HG03432 (cell line): ENCODE data around the gene PTGDS.

Source experiments
- ATAC-seq: cut with Tn5 transposase; IDR thresholded peaks from one replicate; pipeline ENCODE4 v1.9.1; 2021; ENCODE audit warnings: mild to moderate bottlenecking, moderate library complexity; ENCODE audit not compliant: unreplicated experiment

Gene PTGDS

DNA sequence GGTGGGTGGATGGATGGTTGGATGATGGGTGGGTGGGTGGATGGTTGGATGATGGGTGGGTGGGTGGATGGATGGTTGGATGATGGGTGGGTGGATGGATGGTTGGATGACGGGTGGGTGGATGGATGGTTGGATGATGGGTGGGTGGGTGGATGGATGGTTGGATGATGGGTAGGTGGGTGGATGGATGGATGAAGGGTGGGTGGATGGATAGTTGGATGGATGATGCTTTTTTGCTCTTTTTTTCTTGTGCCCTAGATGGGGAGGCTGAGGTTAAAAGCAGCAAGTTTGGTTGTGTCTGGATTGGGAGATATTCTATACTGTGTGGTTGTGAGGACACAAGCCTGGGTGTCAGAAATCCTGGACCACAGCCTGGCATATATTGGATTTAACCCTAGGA, 19.8 kb upstream of the PTGDS start:
- ATAC-seq, result no peak

DNA sequence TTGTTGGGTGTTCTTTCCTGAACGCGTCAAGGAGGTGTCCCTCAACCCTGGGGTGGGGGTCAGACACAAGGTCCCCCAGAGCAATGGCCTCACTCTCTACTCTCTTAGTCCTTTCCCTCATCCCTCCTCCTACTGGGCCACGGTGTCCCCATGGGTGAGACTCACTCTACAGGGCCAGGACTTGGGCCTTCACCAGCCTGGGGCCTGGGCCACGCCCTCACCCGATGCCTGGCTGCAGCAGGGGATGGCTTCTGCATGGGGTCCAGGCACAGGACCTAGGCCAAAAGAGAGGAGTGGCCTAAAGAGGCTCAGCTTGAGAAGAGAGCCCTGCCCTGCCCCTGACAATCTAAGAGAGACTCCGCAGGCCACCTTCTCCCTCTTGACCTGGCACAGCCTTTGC, 19.4 kb upstream of the PTGDS start:
- ATAC-seq, result no peak

DNA sequence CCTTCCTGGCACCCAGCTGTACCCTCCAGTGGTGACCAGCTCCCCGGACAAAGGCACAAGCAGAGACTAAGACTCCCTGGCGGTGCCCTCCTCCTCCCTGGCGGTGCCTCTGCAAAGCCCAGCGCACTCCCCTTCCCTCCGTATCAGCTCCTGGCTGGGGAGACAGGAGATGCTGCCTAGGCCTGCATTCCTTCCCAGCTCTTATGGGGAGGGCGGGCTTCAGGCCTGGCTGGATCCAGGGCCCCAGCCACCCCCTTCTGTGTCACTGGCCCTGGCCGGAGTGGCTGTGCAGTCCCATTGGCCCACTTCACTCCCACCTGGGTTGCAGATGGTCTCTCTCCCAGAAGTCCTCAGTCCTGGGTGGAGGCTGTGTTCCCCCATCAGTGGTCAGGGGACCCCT, 18.8 kb upstream of the PTGDS start:
- no peak for ATAC-seq

DNA sequence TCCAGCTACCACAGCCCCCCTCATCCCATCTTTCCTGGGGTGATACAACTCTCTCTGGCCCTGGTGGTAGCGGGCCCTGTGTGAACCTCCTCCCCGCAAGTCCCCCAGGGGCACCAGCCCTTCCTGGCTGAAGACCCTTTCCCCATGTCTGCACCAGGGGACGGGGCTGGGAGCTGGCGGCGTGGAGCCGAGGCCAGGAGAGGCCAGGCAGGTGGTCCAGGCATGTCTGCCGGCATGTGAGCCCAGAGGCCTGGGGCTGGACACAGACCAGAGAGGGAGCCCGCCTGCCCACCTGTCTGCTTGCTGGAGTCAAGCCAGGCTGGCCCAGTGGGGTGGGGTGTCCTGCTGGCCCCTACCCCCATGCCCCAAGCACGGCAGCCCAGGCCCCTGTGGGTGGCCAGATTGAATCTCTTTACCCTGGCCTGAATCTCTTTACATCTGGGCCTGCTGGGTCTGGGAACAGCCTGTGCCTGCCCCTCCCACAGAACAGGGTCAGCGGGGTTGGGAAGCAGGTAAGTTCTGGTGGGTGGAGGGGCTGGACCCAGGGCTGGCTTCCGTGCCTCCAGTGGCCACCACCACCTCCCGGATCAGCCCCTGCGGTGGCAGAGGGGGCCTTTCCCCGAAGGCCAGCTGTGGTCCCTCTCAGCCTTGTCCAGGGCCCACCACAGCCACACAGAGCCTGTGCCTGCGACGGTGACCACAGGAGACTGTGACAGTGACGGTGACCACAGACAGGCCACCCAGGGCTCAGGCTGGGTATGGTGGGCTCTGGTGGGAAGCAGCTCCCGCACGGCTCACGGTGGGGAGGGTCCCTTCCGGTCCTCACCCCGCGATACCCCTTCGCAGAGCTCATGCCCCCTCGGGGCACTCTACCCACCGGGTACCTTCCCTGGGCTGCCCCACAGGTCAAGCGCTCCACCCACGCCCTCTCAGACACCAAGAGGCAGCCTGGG, 18.1 kb upstream of the PTGDS start:
- no peak for ATAC-seq

DNA sequence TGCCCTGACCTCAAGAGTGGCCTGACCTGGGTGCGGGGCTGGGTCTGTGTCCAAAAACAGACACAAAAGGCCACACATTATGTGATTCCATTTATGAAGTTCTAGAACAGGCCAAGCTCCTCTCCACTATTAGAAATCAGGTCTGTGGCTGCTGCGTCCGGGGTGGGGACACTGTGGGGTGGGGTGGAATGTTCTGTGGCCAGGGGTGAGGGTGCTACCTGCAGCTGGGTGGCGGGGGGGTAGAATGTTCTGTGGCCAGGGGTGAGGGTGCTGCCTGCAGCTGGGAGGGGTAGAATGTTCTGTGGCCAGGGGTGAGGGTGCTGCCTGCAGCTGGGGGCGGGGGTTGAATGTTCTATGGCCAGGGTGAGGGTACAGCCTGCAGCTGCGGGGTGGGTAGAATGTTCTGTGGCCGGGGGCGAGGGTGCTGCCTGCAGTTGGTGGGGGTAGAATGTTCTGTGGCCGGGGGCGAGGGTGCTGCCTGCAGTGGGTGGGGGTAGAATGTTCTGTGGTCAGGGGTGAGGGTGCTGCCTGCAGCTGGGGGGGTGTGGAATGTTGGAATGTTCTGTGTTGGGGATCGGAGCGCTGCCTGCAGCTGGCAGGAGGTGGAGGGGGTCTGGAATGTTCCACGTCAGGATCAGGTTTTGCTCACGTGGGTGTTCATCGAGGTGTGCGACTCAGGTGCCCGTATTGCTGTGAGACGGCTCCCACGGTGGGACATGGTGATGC, 16.9 kb upstream of the PTGDS start:
- ATAC-seq, result no peak

DNA sequence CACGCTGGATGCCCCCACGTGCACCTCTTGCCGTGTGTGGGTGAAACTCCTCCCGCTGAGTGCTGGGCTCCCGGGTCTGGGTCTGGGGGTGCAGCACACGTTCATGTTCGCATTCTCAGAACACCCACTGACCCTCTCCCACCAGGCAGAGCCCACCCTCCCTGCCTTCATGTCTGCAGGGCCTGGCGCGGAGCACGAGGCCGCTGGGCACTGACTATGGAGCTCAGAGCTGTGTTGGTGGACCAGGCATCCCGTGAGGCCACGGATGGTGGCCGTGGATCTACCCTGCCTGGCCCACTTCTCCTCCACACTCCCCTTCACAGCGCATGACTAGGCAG, 16.4 kb upstream of the PTGDS start:
- no peak for ATAC-seq

DNA sequence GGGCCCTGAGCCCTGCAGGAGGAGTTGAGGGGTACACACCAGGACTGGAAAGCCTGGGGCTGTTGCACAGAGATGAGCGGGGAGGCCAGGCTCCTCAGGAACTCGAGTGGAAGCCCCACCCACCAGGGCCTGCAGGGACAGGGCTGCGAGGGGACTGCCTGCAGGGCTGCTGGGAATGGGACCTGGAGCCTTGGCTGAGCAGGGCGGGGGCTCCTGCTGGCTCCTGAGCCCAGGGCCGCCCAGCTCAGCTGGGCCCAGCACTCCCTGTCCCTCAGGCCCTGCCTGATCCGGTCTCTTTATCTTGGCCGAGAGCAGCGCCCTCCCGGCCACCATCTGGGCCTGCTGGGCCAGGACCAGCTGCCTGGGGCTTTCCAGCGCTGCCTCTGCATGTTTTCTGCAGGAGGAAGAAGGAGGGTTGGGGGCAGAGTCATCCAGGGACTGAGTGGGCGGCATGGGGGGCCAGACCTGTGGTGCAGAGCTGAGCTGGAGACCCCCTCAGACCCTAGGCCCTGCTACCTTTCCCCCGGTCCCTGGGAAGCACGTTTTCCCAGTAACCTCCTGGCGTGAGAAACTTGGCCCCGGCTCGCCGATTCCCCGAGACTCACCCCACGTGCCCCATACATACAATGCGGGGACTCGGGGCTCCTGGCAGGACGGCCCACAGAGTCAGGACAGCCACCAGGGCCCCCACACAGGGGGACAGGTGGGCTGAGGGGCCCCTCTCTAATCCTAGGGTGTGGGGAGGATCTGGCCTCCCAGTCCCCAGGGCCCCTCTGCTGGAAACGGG, 15.8 kb upstream of the PTGDS start:
- ATAC-seq, result no peak

DNA sequence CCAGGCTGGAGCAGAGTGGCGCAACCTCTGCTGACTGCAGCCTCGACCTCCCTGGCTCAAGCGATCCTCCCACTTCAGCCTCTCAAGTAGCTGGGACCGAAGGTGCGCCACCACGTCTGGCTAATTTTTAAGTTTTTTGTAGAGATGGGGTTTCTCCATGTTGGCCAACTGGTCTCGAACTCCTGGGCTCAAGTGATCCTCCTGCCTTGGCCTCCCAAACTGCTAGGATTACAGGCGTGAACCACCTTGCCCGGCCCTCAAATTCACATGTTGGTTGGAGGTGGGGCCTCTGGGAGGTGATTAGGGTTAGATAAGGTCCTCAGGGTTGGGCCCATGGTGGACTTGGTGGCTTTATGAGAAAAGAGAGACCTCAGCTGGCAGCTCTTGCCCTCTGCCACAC, 15.1 kb upstream of the PTGDS start:
- ATAC-seq, result no peak

DNA sequence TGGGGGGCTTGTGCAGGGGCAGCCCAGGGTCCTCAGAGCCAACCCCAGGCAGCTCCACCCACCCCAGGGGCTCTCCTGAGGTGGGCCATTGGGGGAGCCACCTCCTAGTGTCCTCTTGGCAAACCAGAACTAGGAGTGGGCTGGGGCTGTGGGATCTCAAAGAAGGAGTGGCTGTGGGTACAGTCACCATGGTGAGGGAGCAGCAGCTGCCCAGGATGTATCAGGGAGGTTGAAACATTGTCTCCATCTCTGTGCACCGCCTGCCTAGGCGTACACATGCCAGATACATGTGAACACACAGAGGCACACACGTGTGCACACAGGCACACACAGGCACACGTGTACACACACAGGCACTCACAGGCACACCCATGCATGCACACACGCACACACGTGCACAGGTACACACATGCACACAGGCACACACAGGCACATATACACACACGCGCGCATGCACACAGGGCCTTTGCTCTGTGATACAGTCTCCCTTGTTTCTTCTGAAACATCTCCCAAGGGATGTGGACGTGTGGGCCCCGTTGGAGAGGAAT, 14.5 kb upstream of the PTGDS start:
- no peak for ATAC-seq

DNA sequence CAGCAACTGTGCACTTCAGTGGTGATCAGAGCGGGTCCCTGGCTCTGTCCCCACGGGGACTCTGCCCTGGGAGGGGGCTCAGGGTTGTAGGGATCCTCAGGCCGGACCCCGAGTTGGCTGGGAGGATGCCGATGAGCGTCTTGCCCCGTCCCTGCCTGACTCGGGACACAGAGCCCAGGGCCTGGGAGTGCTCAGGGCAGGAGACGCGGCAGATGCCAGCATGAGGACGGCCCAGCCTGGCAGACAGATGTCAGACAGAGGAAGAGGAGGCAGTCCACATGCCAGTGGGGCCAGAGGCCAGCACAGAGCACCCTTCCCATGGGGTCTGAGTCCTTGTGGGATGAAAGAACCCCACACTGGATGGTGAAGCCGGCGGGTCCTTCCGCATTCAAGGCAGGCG, 14.0 kb upstream of the PTGDS start:
- ATAC-seq, result no peak

DNA sequence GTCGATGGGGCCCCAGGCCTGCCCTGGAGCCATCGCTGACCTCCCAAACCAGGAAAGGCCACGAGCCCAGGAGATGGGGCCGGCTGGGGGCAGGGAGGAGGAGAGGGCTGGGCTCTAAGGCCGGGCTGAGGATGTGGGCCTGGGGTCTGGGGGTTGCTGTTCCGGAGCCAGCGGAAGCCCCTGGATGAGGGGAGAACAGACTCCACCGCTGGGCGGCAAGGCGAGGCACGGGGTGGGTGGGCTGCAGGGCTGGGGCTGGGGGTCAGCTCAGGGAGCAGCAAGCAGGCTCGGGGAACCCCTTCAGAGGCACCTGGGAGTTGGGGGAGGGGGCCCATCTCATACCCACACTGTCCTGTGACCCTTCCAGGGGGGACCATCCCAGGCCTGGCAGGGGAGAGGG, 13.6 kb upstream of the PTGDS start:
- ATAC-seq, result no peak

DNA sequence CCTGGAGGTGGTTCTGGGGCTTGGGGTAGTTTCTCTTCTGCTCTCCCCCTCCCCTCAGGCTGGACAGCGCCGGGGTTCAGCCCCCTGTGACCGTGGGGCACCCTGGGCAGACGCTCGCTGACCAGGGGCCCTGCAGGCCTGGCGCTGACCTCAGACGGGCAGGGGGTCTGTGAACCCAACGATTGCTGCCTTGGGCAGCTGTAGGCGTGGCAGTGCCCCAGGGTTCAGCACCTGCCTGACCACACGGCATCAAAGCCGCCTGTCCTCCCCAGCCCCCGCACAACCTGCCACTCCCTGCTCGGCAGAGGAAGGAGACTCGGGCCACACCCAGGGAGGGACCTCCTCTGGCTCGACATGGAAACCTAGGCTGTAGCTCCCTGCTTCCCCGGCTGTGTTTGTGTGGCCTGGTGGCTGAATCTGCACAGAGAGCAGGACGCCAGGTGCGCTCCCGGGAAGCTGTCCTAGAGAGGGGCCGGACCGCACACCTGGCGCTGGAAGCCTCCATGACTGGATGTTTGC, 13.1 kb upstream of the PTGDS start:
- ATAC-seq, result no peak

DNA sequence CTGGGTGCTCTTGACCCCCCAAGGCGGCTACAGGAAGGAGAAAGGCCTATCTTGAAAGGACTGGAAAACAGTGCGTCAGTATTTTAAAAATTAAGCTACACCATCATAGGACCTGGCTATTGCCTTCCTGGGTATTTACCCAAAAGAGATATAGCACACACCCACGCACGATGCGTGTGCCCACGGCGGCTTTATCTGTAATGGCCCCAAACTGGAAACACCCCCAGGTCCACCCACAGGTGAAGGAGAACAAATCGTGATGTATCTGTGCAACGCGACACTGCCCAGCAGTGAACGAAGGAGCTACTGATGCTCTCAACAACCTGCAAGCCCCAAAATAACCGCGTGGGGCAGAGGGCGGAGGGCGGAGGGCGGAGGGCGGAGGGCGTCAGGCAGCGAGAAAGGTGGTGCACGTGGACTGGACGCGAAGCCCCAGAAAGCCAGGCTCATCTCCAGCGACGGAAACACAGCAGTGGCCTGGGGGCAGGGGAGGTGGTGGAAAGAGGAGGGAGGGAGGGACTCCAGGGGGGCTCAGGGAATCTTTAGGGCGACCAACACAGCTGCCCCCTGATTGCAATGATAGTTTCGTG, 12.4 kb upstream of the PTGDS start:
- no peak for ATAC-seq

DNA sequence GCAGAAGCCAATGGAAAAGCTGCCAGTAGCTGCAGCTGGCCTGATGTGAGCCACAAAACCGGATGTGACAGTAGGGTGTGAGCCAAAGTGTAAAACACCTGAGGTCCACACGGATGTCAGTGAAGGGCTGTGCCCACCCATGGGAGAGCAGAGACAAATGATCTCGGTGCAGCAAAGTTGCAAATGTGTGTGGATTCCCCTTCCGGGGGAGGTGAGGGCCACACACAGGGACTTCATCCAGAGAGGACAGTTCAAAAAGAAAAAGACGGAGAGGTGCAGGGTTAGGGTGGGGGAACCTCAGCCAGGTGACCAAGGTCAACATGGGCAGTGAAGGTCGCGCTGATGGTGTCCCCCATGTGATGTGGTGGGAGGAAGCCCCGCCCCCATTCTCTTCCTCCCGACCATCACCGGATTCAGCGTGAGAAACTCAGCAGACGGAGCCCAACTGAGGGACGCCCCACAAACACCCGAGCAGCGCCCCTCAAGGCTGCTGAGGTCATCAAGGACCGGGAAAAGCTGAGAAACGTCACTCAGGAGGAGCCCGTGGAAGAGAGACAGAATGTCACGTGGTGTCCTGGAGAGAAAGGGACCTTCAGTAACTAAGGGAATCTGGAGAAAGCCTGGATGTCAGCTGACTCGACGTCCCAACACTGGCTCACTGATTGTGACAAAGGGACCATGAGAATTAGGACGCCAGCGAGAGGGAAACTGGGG, 11.4 kb upstream of the PTGDS start:
- ATAC-seq, result no peak

DNA sequence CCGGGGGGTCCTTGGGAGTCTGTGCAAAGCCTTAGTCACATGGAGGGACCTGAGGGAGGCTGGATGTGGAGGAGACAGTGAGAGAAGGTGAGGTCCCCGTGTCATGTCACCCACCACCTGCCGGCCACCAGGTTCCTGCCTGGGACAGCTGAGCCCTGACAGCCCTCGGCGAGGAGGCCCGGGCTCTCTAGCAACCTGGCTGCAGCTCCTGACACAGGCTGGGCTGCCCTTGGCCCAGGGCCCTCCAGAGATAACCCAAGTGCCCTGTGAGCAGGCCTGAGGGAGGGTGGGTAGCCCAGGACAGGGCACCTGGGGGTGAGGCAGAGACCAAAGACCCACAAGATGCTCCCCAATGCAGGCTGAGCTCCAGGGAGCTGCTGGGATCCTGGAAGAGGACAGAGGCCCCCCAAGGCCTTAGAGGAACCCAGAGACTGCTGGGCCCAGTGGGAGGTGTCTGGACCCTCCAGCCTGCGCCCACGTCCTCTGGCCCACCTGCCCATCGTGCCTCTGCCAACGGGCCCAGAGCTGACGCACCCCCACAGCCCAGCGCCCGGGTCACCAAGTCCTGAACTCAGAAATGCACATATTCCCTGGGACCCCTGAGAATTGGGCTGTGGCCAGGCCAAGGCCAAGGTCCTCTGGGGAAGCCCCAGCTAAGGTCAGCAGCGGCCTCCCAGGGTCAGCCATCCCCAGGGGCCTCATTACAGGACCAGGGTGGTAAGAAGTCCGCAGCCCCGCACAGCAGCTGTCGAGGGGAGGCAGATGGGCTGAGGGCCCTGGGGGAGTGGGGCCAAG, 8.8 kb upstream of the PTGDS start:
- ATAC-seq, result no peak

DNA sequence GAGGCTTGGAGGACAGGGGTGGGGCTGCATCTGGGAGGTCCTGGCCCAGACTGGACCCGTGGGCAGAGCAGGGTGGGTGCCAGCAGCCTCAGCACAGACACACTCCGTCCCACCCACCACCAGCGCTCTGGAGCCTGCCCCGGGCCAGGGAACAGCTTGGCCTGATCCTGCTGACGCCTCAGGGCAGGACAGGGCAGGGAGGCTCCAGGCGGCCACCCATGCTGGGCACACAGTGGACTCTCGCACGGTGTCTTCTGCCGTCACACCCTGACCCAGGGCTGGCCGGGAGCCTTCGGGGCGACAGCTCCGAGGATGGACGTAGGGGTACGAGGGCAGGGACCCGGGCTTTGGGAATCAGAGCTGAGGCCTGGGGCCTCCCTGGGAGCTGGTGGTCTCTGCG, 8.2 kb upstream of the PTGDS start:
- no peak for ATAC-seq

DNA sequence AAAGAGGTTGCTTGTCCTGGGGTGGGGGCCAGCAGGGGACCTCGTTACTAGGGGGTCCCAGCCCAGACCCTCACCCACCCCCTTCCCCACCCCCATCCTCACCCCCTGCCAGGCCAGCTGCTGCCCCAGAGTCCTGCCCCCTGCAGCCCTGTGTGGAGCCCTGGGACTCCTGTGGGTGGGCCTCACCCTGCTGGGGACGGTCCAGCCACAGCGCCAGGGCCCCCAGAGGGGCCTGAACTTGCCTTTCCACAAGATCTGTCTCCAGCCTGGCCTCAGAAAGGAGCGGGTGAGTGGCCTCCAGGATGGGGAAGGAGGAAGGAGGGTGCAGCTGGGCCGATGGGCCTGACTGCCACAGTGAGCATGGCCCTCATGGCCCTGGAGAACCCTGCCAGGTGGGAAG, 7.5 kb upstream of the PTGDS start:
- ATAC-seq, result no peak

DNA sequence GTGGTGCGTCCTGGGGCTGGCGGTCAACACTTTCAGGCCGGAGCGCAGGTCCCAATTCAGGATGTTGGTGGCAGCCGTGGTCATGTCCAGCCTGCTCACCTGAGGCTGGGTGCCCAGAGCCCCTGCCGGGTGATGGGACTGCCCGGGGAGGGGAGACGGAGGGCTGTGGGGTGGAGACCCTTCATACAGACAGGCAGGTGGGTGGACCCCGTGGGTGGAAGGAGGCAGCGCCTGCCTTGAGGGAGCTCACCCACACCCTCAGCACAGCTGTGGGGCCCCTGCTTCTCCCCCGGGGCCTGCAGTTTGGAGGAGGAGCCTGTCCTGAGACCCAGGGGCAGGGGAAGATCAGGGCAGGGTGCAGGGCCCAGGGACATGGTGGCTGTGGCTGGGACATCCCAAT, 6.9 kb upstream of the PTGDS start:
- ATAC-seq, result no peak

DNA sequence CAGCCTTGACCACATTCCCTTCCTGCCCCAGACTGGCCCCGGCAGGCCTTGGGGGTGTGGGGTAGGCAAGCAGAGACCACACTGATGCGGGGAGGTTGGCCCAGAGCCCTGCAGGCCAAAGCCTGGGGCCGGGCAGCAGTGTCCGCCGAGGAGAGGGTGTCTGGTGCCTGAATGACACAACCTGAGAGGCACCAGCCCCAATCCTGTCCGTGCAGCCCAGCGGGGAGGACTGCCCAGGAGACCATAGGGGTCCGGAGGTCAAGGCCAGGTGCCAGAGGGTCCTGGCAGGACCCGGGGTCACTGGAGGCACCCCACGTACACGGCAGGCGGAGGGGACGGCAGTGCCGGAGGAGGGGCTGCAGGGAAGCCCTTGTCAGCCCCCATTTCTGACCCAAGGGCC, 5.6 kb upstream of the PTGDS start:
- ATAC-seq, result no peak
